Calu3 (cell line): ENCODE measurements around the gene SRRM5. TPM values are rescaled to one million over a fixed set of nuclear protein-coding genes. Genes with fewer than 3 reads are reported as not detected.

Source experiments
- BruUV-seq: library from RNA; stranded (reverse); fragments of 400-500 nt; replicated peaks from 2 replicates; lab custom pipeline; 2021; lab: Mats Ljungman, UMichigan
- CTCF ChIA-PET: fragments of 300-600 bp; sonication (Branson Sonifier 250); formaldehyde crosslinking; loops from one replicate; lab custom pipeline; 2022; ENCODE audit warnings: antibody characterized with exemption; lab: Charles Lee
- DNase-seq: peaks from one replicate; pipeline ENCODE4 v3.0.0; 2022
- H3K27ac Mint-ChIP-seq: one replicate; pipeline ENCODE4 v1.8.0; 2022; ENCODE audit warnings: mixed read lengths; ENCODE audit not compliant: unreplicated experiment
- H3K27me3 Mint-ChIP-seq: one replicate; pipeline ENCODE4 v1.8.0; 2022; ENCODE audit warnings: mixed read lengths; ENCODE audit not compliant: unreplicated experiment
- H3K36me3 Mint-ChIP-seq: one replicate; pipeline ENCODE4 v1.8.0; 2022; ENCODE audit warnings: mild to moderate bottlenecking, moderate library complexity, mixed read lengths; ENCODE audit not compliant: insufficient read depth, unreplicated experiment
- H3K4me1 Mint-ChIP-seq: one replicate; pipeline ENCODE4 v1.8.0; 2022; ENCODE audit warnings: mild to moderate bottlenecking, low read depth, mixed read lengths; ENCODE audit not compliant: unreplicated experiment
- H3K4me3 Mint-ChIP-seq: one replicate; pipeline ENCODE4 v1.8.0; 2022; ENCODE audit warnings: mild to moderate bottlenecking, low read depth, moderate library complexity, mixed read lengths; ENCODE audit not compliant: unreplicated experiment
- H3K9me3 Mint-ChIP-seq: one replicate; pipeline ENCODE4 v1.8.0; 2022; ENCODE audit warnings: low read depth, mixed read lengths; ENCODE audit not compliant: unreplicated experiment
- CTCF ChIP-seq: fragments of 200-600 bp; IDR thresholded peaks from one replicate; pipeline ENCODE4 v1.8.0; 2022; ENCODE audit warnings: antibody characterized with exemption; ENCODE audit not compliant: unreplicated experiment
- intact Hi-C: fragments of 100-400 bp; cut with micrococcal nuclease; formaldehyde crosslinking; loops from one replicate; pipeline ENCODE4 v1.10.0; 2022; ENCODE audit not compliant: unreplicated experiment
- total RNA-seq: library from RNA; stranded (reverse); gene quantifications from 2 replicates; pipeline ENCODE4 v1.2.3, GENCODE V29; 2022

SRRM5 gene
- total RNA-seq, 1 experiment from 2014 or later, result 1.9 TPM

GRCh38 chr19:43563816-43564457 lies 48.0 kb upstream of the SRRM5 start:
- Mint-ChIP-seq H3K27ac (no peak overlapping the region), H3K9me3 (no peaks in the 10 kb centered on the region), H3K4me3 (no peak overlapping the region), H3K27me3 (no peaks in the 10 kb centered on the region), H3K4me1 (peaks cover 8% of the 10 kb centered on the region), H3K36me3 (peaks cover 23% of the 10 kb centered on the region)
- no peak for TF ChIP-seq CTCF
- intact Hi-C loops, result no loop called here
- CTCF ChIA-PET, result interaction anchor here (1.0 kb wide), 1 partner anchor 9 kb away, joined by 3 read pairs; no protein-coding TSS in a partner anchor
- no peak for DNase-seq
- no TSS peak for BruUV-seq

- CTCF ChIA-PET, result interaction anchor here (1.1 kb wide), 1 partner anchor 10 kb away, joined by 3 read pairs; no protein-coding TSS in a partner anchor
- Mint-ChIP-seq H3K4me3 (no peak overlapping the region), H3K36me3 (peaks cover 17% of the 10 kb centered on the region), H3K4me1 (peaks cover 8% of the 10 kb centered on the region), H3K9me3 (no peaks in the 10 kb centered on the region), H3K27me3 (no peaks in the 10 kb centered on the region), H3K27ac (no peak overlapping the region)
- no peak for TF ChIP-seq CTCF
- no peak for DNase-seq
- BruUV-seq, result no TSS peak
- intact Hi-C loops, result no loop called here
These were observed 47.1 kb upstream of the SRRM5 start for GRCh38 chr19:43564800-43565199.

- TF ChIP-seq CTCF, result no peak
- no peak for DNase-seq
- CTCF ChIA-PET, result interaction anchor here (0.7 kb wide), 1 partner anchor 151 kb away, joined by 5 read pairs; no protein-coding TSS in a partner anchor
- Mint-ChIP-seq H3K4me1 (no peaks in the 10 kb centered on the region), H3K27me3 (no peaks in the 10 kb centered on the region), H3K27ac (no peak overlapping the region), H3K9me3 (no peaks in the 10 kb centered on the region), H3K36me3 (peaks cover 15% of the 10 kb centered on the region), H3K4me3 (no peak overlapping the region)
- intact Hi-C loops, result no loop called here
- BruUV-seq, result no TSS peak
These were observed 42.2 kb upstream of the SRRM5 start for GRCh38 chr19:43569657-43570056.

- H3K4me1 Mint-ChIP-seq, result no peaks in the 10 kb centered on the region
- no TSS peak for BruUV-seq
- H3K36me3 Mint-ChIP-seq, result peaks cover 22% of the 10 kb centered on the region
- DNase-seq, result no peak
- H3K27me3 Mint-ChIP-seq, result no peaks in the 10 kb centered on the region
- no peak overlapping the region for H3K27ac Mint-ChIP-seq
- CTCF ChIA-PET, result no interaction called here
- intact Hi-C loops, result no loop called here
- no peak for TF ChIP-seq CTCF
- no peaks in the 10 kb centered on the region for H3K9me3 Mint-ChIP-seq
- no peak overlapping the region for H3K4me3 Mint-ChIP-seq
These were observed 41.6 kb upstream of the SRRM5 start for GRCh38 chr19:43570174-43570791.
